Thyroid gland (tissue), 4 donors: ENCODE data around the gene SUPT5H.

Experiments used
- POLR2A ChIP-seq, 2 donors: fragments of 450-650 bp; IDR thresholded peaks; one replicate each; pipeline ENCODE4 v1.6.1; 2017; ENCODE audit warnings: antibody characterized with exemption in 2 of 2, mild to moderate bottlenecking in 2 of 2, moderate library complexity in 1 of 2
- TF ChIP-seq, protein P1 (sequence below), 6 experiments: fragments of 200-600 bp in 3 of 6; fragments of 450-650 bp in 3 of 6; sonication (generic) in 3 of 6; IDR thresholded peaks; one replicate each; pipeline ENCODE4 v1.5.1; 2016 to 2019; ENCODE audit warnings: antibody characterized with exemption in 6 of 6, mild to moderate bottlenecking in 2 of 6, inconsistent platforms in 1 of 6, moderate library complexity in 1 of 6

GRCh38 chr19:39413911-39414608 lies 31.3 kb upstream of the SUPT5H start:
- TF ChIP-seq, protein P1, sequence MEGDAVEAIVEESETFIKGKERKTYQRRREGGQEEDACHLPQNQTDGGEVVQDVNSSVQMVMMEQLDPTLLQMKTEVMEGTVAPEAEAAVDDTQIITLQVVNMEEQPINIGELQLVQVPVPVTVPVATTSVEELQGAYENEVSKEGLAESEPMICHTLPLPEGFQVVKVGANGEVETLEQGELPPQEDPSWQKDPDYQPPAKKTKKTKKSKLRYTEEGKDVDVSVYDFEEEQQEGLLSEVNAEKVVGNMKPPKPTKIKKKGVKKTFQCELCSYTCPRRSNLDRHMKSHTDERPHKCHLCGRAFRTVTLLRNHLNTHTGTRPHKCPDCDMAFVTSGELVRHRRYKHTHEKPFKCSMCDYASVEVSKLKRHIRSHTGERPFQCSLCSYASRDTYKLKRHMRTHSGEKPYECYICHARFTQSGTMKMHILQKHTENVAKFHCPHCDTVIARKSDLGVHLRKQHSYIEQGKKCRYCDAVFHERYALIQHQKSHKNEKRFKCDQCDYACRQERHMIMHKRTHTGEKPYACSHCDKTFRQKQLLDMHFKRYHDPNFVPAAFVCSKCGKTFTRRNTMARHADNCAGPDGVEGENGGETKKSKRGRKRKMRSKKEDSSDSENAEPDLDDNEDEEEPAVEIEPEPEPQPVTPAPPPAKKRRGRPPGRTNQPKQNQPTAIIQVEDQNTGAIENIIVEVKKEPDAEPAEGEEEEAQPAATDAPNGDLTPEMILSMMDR (IDR thresholded peaks at IDR 0.05), result no peak
- TF ChIP-seq POLR2A (IDR thresholded peaks at IDR 0.05), result peak in 1 of 2 donors; percentile 22
